Measurements from ENCODE around the gene PRKX.
"Not testable (repeated sequence)": the region's sequence is repeated elsewhere in the genome, so short reads cannot be mapped to it uniquely, and the experiment has no call there.

Gene PRKX

DNA sequence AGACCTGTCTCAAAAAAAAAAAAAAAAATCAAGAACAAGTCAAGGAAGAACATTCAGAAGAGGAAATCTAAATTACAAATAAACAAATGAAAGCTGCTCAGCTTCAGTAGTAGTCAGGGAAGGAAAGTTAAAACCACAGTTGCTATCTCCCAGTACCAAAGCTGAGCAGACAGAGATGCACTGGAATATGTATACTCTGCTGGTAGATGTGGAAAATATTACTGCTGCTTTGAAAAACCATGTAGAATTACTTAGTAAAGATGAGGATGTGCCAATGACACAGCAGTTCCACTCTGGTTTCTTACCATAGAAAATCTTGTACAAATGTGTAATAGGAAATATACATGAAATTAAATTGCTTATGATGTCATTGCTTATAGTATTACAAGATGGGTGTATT lies 25.1 kb upstream of the PRKX start:
- in situ Hi-C loops (cut with MboI; ENCODE audit: low pct_unique_long_range_greater_than_20kb, low sequenced_read_pairs, unreplicated experiment) = loop anchor here (25.0 kb wide), 1 partner anchor 101 kb away; no protein-coding TSS in a partner anchor
- TF ChIP-seq, protein P1, sequence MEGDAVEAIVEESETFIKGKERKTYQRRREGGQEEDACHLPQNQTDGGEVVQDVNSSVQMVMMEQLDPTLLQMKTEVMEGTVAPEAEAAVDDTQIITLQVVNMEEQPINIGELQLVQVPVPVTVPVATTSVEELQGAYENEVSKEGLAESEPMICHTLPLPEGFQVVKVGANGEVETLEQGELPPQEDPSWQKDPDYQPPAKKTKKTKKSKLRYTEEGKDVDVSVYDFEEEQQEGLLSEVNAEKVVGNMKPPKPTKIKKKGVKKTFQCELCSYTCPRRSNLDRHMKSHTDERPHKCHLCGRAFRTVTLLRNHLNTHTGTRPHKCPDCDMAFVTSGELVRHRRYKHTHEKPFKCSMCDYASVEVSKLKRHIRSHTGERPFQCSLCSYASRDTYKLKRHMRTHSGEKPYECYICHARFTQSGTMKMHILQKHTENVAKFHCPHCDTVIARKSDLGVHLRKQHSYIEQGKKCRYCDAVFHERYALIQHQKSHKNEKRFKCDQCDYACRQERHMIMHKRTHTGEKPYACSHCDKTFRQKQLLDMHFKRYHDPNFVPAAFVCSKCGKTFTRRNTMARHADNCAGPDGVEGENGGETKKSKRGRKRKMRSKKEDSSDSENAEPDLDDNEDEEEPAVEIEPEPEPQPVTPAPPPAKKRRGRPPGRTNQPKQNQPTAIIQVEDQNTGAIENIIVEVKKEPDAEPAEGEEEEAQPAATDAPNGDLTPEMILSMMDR (IDR thresholded peaks at IDR 0.05; ENCODE audit: extremely low read depth, insufficient read depth, missing control alignments) = no peak
- no peak for DNase-seq (ENCODE audit: low spot score)

DNA sequence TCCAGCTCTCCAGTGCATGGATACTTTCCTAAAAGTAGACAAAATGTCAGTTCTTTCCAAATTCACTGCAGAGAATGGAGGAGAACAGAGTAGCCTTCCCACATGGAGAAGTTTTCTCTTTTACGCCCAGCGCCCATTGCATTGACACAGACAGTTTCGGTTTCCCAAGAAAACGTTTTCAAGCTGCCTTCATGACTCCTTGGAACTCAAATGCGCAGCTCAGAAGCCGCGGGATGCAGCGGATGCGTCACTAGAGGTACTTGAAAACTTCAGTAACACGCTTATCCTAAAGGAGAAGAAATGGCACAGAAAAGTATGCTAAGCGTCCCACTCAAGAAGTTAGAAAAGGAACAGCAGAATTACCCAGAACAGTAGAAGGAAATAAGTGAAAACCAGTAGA lies 23.1 kb upstream of the PRKX start:
- DNase-seq (ENCODE audit: low spot score) = not testable (repeated sequence)
- in situ Hi-C loops (cut with MboI; ENCODE audit: low pct_unique_long_range_greater_than_20kb, low sequenced_read_pairs, unreplicated experiment) = loop anchor here (25.0 kb wide), 1 partner anchor 99 kb away; no protein-coding TSS in a partner anchor

DNA sequence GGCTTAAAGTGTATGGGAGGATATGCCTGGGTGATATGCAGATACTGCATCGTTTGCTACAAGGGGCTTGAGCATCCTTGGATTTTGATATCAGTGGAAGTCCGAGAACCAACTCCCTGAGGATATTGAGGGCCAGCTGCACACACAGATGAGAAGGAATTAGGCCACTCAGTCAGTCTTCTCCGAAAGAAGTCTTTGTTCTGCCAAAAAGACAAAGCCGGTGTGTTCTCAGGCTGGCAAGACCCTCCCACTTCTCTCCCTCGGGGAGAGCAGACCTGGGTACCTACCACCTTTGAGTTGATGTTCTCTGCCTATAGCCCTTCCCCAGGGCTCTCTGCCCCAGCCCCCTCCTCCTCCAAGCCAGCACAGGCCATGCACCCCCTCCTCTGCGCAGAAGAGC lies 22.4 kb upstream of the PRKX start:
- DNase-seq (ENCODE audit: low spot score) = not testable (repeated sequence)
- in situ Hi-C loops (cut with MboI; ENCODE audit: low pct_unique_long_range_greater_than_20kb, low sequenced_read_pairs, unreplicated experiment) = loop anchor here (25.0 kb wide), 1 partner anchor 99 kb away; no protein-coding TSS in a partner anchor

DNA sequence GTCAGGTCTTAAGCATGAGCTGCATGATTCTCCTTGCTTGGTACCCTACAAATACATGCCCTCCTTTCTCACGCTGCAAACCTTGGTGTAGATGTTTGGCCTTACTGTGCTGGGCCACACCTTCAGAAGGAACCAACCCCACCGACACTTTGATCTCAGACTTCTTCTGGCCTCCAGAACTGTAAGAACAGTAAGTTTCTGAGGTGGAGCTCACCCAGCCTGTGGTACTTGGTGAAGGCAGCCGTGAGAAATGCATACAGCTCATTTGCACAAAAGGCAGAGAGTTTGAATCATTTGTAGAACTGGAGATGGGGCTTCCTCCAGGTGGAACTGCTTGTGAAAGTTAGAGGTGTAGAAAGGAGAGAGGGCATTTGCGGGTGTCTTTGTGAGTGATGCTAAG lies 21.0 kb upstream of the PRKX start:
- in situ Hi-C loops (cut with MboI; ENCODE audit: low pct_unique_long_range_greater_than_20kb, low sequenced_read_pairs, unreplicated experiment) = loop anchor here (25.0 kb wide), 1 partner anchor 97 kb away; no protein-coding TSS in a partner anchor
- DNase-seq (ENCODE audit: low spot score) = not testable (repeated sequence)

DNA sequence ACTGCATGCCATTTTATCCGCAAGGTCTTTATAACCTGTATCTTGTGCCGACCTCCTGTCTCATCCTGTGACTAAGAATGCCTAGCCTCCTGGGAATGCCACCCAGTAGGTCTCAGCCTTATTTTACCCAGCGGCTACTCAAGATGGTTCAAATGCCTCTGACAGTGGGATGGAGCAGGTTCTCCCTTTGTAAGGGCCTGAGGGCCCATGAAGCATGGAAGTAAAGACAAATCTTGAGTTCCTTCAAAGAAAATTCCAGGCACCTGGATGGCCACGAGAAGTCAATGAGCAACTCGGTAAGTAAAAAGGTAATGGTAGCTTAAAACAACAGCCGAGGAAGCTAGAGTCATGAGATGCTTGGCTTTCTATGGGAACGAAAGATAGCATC lies 19.6 kb upstream of the PRKX start:
- DNase-seq (ENCODE audit: low spot score) = no peak
- TF ChIP-seq, protein P1 (IDR thresholded peaks at IDR 0.05; ENCODE audit: extremely low read depth, insufficient read depth, missing control alignments) = no peak
- in situ Hi-C loops (cut with MboI; ENCODE audit: low pct_unique_long_range_greater_than_20kb, low sequenced_read_pairs, unreplicated experiment) = loop anchor here (25.0 kb wide), 1 partner anchor 96 kb away; no protein-coding TSS in a partner anchor

DNA sequence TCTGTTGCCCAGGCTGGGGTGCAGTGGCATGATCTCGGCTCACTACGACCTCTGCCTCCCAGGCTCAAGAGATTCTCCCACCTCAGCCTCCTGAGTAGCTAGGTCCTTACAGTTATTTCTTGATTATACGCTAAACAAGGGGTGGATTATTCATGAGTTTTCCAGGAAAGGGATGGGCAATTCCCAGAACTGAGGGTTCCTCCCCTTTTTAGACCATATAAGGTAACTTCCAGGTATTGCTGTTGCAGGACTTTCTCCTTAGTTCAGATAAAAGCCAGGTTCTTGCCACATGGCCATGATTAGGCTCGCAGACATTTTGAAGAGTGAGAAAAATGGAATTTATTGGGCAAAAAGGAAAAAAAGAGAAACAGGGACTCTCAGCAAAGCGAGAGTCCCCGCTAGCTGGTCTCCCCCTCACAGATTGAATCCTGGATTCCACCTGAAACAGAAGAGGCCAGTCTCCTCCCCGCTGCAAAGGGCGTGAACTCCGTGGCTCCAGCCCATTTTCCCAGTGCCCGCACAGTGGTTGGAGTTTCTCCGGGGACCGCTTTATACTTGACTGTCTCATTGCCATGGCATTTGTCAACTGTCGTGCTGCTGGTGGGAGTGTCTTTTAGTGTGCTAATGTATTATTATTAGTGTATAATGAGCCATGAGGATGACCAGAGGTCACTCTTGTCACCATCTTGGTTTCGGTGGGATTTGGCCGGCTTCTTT lies 19.0 kb upstream of the PRKX start:
- DNase-seq (ENCODE audit: low spot score) = not testable (repeated sequence)
- in situ Hi-C loops (cut with MboI; ENCODE audit: low pct_unique_long_range_greater_than_20kb, low sequenced_read_pairs, unreplicated experiment) = loop anchor here (25.0 kb wide), 1 partner anchor 95 kb away; no protein-coding TSS in a partner anchor

DNA sequence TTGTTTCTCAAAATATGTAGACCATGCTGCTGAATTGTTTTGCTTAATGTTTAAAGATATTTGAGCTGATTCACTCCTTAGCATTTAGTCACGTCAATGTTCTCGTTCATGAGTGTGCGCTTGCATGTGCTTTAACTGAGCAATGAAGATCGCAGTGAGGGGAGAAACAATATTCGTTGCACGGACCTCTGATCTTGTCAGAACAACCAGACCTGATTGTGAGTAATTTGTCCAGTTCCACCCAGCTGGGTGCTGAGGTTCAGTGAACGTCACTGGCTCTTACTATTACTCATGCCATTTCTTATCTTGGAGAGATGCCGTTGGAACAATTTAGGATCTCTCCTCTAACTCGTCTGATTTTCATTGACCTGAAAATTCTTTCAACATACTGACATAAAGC lies 15.0 kb upstream of the PRKX start:
- TF ChIP-seq, protein P1 (IDR thresholded peaks at IDR 0.05; ENCODE audit: extremely low read depth, insufficient read depth, missing control alignments) = no peak
- no peak for DNase-seq (ENCODE audit: low spot score)
- in situ Hi-C loops (cut with MboI; ENCODE audit: low pct_unique_long_range_greater_than_20kb, low sequenced_read_pairs, unreplicated experiment) = loop anchor here (25.0 kb wide), 1 partner anchor 91 kb away; no protein-coding TSS in a partner anchor

DNA sequence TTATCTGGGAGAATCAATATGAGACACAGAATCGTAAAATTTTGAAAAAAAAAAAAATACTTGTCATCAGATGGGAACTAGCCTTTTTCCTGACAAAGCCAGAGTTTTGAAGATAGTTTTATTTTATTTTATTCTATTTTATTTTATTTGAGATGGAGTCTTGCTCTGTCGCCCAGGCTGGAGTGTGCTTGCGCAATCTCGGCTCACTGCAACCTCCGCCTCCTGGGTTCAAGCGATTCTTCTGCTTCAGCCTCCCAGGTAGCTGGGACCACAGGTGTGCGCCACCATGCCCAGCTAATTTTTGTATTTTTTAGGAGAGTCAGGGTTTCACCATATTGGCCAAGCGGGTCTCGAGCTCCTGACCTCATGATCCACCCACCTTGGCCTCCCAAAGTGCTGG lies 10.0 kb upstream of the PRKX start:
- DNase-seq (ENCODE audit: low spot score); in situ Hi-C loops (cut with MboI; ENCODE audit: low pct_unique_long_range_greater_than_20kb, low sequenced_read_pairs, unreplicated experiment): not testable (repeated sequence)

DNA sequence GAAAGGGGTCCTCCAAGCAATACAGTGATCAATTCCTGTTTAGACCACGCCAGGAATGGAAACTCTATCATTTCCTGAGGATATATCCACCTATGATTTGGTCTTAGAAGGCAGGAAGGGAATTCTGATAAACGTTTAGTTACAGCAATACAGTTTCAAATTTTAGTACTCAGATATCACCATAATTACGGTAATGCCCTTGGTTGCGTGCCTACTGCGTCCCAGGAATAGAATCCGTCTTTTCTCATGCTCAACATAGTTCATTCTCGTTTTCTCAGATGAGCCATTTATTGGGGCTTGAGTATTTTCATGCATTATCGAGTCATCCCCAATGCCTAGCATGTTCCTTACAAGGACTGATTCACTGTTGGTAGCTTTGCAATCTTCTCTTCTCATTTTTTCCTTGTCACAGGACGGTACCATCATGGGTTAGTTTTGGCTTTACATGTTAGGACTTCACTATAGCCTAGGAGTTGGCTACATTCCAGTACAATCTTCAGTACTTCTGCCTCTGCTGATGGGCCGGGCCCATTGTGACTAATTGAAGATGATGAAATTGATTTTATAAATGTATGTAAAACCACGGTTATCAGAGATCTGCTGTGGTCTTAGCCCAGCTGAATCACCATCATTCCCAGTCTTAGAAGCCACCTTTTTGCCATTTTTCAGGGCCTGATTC lies 4.4 kb upstream of the PRKX start:
- TF ChIP-seq, protein P1 (IDR thresholded peaks at IDR 0.05; ENCODE audit: extremely low read depth, insufficient read depth, missing control alignments) = no peak
- no peak for DNase-seq (ENCODE audit: low spot score)
- in situ Hi-C loops (cut with MboI; ENCODE audit: low pct_unique_long_range_greater_than_20kb, low sequenced_read_pairs, unreplicated experiment) = loop anchor here (10.0 kb wide), 1 partner anchor 87 kb away; no protein-coding TSS in a partner anchor

Measured in GM13977 (cell line).